ENCODE data around the gene ASAP3.

The ASAP3 gene

DNA sequence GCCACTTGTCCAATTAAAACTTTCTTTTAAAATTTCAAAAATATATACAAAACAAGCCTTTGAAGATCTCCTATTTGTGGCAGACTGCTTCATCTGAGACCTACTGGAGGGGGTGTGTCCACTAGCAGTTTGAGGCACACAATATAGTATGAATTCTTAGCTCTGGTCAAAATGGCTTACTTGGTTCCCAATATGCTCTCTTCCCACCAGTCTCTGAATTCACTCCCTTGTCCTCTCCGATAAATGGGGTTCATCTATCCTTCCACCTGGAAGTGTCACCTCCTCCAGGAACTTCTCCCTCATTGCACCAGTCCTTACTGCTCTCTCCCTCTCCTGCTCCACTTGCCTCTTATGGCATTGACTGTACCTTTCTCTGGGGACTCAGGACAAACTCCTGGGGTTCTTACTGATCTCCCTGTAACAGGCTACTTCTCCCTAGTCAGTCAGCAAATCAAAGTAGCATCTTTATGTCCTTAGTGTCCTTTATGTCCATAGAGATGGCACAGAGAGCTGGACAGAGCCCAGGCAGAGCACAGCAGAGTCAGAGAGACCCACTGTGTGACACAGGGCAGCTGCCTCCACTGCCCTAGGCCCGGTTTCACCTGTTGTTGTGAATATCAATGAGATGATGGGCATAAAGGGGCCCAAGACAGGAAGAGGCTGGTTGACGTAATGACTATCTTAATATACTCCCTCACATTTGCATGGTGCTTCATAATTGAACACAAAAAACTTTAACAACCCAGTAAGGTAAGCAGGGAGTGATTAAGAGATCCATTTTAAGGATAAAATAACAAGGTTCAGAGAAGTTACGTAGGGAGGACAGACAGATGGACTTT lies 3.6 kb downstream of the ASAP3 start:
- H3K36me3 ChIP-seq (ENCODE audit: control insufficient read depth, insufficient read depth, low read length) = no peaks in the 10 kb centered on the region
- no peak overlapping the region for H3K9ac ChIP-seq (ENCODE audit: low read length)
- no peaks in the 10 kb centered on the region for H3K27me3 ChIP-seq (ENCODE audit: control insufficient read depth, insufficient read depth, low read length)
- H3K4me1 ChIP-seq (ENCODE audit: control insufficient read depth, insufficient read depth, low read length) = peaks cover 3% of the 10 kb centered on the region
- no peak overlapping the region for H3K27ac ChIP-seq (ENCODE audit: low read depth, low read length)
- H3K4me3 ChIP-seq (ENCODE audit: low read length) = no peak overlapping the region

DNA sequence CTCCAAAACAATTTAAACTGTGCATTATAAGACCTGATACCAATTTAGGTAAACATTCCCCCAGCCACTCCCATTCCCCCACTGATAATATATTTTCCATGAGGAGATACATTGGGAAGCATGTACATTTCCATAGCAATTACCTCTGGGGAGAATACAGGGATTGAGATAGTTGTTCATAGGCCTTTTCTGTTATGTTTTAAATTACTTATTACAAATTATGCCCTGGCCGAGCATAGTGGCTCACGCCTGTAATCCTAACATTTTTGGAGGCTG lies 4.4 kb downstream of the ASAP3 start:
- H3K4me1 ChIP-seq (ENCODE audit: control insufficient read depth, insufficient read depth, low read length) = no peaks in the 10 kb centered on the region
- H3K9ac ChIP-seq (ENCODE audit: low read length) = no peak overlapping the region
- H3K27ac ChIP-seq (ENCODE audit: low read depth, low read length) = no peak overlapping the region

DNA sequence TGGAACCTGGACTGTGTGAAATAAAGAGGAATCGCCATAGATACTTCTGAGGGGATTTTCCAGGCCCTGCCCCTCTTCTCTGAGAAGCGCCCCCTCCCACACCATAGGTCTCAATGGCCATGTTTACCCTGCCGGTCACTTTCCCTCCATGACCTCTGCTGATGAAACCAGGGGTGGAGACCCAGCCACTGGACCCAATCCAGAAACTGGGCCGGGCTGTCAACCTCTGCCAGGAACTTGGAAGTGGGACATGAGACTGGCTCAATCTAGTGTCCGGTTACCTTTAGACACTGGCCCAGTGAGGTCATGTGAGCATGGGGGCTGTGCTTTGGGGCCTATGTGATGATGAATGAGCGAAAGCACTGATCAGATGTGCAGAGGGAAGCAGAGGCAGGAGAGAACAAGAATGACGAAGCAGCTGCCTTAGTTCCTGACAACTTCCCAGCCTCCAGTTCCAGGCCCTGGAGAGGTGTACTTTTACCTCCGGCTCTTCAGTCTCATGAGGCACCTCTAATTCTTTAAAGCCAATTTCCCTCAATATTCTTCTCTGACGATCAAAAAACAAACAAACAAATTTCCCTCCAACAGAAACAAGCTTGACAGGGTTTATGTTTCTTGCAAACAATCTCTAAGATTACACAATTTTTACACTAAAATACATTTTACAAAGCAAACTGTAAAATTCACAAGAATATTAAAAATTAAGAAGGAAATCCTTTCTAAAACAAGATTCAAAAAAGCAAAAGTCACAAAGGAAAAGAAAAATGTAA lies 4.9 kb downstream of the ASAP3 start:
- Histone ChIP-seq H3K4me3 (ENCODE audit: low read length) (no peak overlapping the region), H3K36me3 (ENCODE audit: control insufficient read depth, insufficient read depth, low read length) (no peaks in the 10 kb centered on the region), H3K9ac (ENCODE audit: low read length) (no peak overlapping the region), H3K27ac (ENCODE audit: low read depth, low read length) (no peak overlapping the region), H3K4me1 (ENCODE audit: control insufficient read depth, insufficient read depth, low read length) (no peaks in the 10 kb centered on the region), H3K27me3 (ENCODE audit: control insufficient read depth, insufficient read depth, low read length) (no peaks in the 10 kb centered on the region)

More for the DNA sequence above, 4.4 kb downstream of the ASAP3 start:
- no peaks in the 10 kb centered on the region for H3K27me3 ChIP-seq (ENCODE audit: control insufficient read depth, insufficient read depth, low read length)
- no peaks in the 10 kb centered on the region for H3K36me3 ChIP-seq (ENCODE audit: control insufficient read depth, insufficient read depth, low read length)
- no peak overlapping the region for H3K4me3 ChIP-seq (ENCODE audit: low read length)

DNA sequence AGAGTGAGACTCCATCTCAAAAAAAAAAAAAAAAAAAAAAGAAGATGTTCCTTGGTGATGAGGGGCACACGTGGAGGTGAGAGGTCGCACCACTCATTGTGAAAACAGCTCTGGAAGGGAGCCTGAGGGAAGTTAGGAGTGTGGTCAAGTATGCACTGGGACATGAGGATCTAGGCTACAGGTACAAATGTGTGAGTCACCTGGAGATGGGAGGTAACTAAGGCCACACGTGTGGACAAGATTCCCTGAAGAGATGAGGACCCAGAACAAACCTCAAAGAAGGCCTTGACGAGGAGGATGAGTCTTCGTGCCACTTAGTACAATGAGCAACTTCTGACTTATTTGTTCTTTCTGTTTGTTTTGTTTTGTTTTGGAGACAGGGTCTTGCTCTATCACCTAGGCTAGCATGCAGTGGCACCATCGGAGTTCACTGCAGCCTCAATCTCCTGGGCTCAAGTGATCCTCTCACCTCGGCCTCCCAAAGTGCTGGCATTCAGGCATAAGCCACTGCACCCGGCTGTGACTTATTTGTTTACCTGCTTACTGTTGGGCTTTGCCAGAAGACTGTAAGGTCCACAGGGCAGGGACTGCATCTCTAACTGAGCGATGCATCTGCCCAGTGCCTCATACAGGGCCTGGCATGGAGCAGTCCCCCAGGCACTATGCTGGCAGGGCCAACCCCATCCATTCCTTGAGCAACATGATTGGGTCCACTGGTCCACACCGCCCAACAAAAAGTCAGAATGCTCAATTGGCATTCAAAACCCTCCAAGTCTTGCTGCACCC lies 6.4 kb downstream of the ASAP3 start:
- Histone ChIP-seq H3K27ac (ENCODE audit: low read depth, low read length) (no peak overlapping the region), H3K27me3 (ENCODE audit: control insufficient read depth, insufficient read depth, low read length) (no peaks in the 10 kb centered on the region), H3K36me3 (ENCODE audit: control insufficient read depth, insufficient read depth, low read length) (no peaks in the 10 kb centered on the region), H3K4me3 (ENCODE audit: low read length) (no peak overlapping the region), H3K4me1 (ENCODE audit: control insufficient read depth, insufficient read depth, low read length) (no peaks in the 10 kb centered on the region), H3K9ac (ENCODE audit: low read length) (no peak overlapping the region)

GRCh38 chr1:23475641-23476040 lies 8.3 kb downstream of the ASAP3 start:
- H3K4me3 ChIP-seq (ENCODE audit: low read length) = no peak overlapping the region
- no peaks in the 10 kb centered on the region for H3K27me3 ChIP-seq (ENCODE audit: control insufficient read depth, insufficient read depth, low read length)
- H3K4me1 ChIP-seq (ENCODE audit: control insufficient read depth, insufficient read depth, low read length) = no peaks in the 10 kb centered on the region
- H3K27ac ChIP-seq (ENCODE audit: low read depth, low read length) = no peak overlapping the region
- H3K36me3 ChIP-seq (ENCODE audit: control insufficient read depth, insufficient read depth, low read length) = no peaks in the 10 kb centered on the region
- no peak overlapping the region for H3K9ac ChIP-seq (ENCODE audit: low read length)

DNA sequence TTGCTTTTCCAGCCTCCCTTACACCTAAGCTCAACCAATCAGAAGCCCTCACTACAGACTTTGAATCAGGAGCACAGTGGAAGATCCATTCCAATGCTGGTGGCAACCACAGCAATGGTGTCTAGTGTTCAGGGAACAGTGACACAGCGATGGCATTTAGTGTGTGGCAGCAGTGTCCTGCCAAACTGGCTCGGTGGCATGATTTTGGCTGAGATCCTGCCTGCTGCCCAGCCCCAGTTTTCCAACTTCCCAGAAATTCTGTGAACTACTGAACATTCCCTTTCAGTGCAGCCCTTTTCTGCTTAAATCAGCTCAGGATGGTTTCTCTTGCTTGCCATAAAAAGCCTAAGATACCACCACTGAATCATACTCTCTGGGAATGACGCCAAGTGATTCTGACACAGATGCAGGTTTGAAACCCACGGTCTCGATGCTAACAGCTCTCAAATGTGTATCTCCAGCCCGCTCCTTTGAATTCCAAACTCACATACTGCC lies 8.8 kb downstream of the ASAP3 start:
- Histone ChIP-seq H3K4me1 (ENCODE audit: control insufficient read depth, insufficient read depth, low read length) (no peaks in the 10 kb centered on the region), H3K27me3 (ENCODE audit: control insufficient read depth, insufficient read depth, low read length) (no peaks in the 10 kb centered on the region), H3K9ac (ENCODE audit: low read length) (no peak overlapping the region), H3K4me3 (ENCODE audit: low read length) (no peak overlapping the region), H3K36me3 (ENCODE audit: control insufficient read depth, insufficient read depth, low read length) (no peaks in the 10 kb centered on the region), H3K27ac (ENCODE audit: low read depth, low read length) (no peak overlapping the region)

DNA sequence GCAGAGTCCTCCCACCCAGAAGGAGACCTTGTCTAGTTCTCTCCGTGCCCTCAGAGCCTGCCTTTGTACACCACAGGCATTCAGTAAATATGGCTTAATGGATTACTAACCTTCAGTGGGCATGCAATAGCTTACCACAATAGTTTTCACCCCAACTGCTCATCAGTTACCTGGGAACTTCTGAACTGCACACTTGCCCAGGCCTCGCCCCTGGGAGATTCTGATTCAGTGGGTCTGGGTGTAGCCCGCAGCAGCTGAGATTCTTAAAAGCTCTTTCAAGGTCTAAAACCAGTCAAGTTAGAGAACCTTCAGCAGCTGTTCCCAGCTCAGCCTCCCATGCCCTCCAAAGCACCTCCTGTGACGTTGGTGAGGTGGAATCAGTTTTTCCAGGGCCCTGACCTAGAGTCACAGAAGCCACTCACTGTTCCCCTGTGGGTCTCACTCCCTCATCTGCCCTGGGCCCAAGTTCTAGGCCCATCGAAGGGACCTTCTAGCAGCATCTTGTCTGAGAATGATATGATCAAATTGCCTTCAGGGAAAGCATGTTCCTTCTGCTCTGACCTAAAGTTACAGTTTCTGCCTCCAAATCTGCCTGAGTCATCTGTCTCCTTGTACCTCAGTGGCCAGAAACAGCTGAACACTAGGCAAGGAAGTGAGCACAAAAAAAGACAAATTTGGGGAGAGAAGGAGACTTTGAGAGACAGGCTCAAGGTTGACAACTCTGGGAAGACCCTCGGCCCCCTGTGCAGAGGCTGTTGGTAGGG lies 10.8 kb downstream of the ASAP3 start:
- H3K27me3 ChIP-seq (ENCODE audit: control insufficient read depth, insufficient read depth, low read length) = no peaks in the 10 kb centered on the region
- no peak overlapping the region for H3K4me3 ChIP-seq (ENCODE audit: low read length)
- H3K36me3 ChIP-seq (ENCODE audit: control insufficient read depth, insufficient read depth, low read length) = no peaks in the 10 kb centered on the region
- H3K27ac ChIP-seq (ENCODE audit: low read depth, low read length) = no peak overlapping the region
- no peak overlapping the region for H3K9ac ChIP-seq (ENCODE audit: low read length)
- H3K4me1 ChIP-seq (ENCODE audit: control insufficient read depth, insufficient read depth, low read length) = no peaks in the 10 kb centered on the region

DNA sequence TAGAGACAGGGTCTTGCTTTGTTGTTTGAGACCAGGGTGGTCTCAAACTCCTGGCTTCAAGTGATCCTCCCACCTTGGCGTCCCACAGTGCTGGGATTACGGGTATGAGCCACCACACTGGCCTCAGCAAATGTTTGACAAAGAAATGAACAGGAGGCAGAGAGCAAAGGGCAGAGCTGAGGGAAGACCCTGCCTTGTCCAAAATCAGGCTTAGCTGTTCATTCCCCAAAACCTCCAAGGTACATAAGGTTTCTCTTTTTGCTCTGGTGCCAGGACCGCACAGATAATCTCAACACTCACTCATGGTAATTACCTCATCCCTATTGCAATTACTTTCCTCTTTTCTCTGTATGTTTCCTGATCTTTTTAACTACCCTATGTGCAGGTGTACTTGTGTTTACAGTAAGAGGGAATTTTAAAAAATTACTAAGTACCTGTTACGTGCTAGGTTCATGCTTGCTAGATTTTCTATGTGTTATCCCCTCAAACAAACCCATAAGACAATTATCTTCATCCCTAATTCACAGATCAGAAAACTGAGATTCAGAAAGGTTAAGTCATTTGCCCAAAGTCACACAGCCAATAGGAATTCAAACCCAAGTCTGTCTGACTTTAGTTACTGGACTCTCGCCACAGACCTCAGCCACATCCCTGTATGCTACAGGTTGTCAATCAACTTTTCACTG lies 11.5 kb downstream of the ASAP3 start:
- Histone ChIP-seq H3K36me3 (ENCODE audit: control insufficient read depth, insufficient read depth, low read length) (no peaks in the 10 kb centered on the region), H3K27me3 (ENCODE audit: control insufficient read depth, insufficient read depth, low read length) (no peaks in the 10 kb centered on the region), H3K4me1 (ENCODE audit: control insufficient read depth, insufficient read depth, low read length) (no peaks in the 10 kb centered on the region), H3K9ac (ENCODE audit: low read length) (no peak overlapping the region), H3K4me3 (ENCODE audit: low read length) (no peak overlapping the region), H3K27ac (ENCODE audit: low read depth, low read length) (no peak overlapping the region)

DNA sequence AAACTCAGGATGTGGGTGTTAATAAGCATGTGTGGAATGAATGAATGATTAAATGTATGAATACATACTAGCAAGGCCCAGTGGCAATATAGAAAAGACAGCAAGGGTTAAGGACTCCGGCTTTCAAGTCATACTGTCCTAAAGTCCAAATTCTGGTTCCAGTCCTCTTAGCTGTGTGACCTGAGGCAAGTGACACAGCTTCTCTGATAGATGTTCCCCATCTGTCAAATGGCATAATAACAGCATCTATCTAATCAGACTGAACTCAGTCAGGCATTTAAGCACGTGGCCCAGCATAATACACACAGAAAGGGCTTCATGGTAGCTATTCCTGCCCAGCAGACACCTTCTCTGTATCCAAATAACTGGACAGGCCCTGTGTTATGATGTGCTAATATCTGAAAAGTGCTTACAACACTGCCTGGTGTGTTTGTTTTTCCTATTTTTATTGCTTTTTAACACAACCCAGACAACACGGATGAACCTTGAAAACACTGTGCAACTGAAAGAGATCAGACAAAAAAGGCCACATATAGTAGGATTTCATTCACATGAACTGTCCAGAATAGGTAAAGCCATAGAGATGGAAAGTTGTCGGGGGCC lies 12.4 kb downstream of the ASAP3 start:
- Histone ChIP-seq H3K9ac (ENCODE audit: low read length) (no peak overlapping the region), H3K4me1 (ENCODE audit: control insufficient read depth, insufficient read depth, low read length) (no peaks in the 10 kb centered on the region), H3K27ac (ENCODE audit: low read depth, low read length) (no peak overlapping the region), H3K36me3 (ENCODE audit: control insufficient read depth, insufficient read depth, low read length) (no peaks in the 10 kb centered on the region), H3K4me3 (ENCODE audit: low read length) (no peak overlapping the region), H3K27me3 (ENCODE audit: control insufficient read depth, insufficient read depth, low read length) (no peaks in the 10 kb centered on the region)

DNA sequence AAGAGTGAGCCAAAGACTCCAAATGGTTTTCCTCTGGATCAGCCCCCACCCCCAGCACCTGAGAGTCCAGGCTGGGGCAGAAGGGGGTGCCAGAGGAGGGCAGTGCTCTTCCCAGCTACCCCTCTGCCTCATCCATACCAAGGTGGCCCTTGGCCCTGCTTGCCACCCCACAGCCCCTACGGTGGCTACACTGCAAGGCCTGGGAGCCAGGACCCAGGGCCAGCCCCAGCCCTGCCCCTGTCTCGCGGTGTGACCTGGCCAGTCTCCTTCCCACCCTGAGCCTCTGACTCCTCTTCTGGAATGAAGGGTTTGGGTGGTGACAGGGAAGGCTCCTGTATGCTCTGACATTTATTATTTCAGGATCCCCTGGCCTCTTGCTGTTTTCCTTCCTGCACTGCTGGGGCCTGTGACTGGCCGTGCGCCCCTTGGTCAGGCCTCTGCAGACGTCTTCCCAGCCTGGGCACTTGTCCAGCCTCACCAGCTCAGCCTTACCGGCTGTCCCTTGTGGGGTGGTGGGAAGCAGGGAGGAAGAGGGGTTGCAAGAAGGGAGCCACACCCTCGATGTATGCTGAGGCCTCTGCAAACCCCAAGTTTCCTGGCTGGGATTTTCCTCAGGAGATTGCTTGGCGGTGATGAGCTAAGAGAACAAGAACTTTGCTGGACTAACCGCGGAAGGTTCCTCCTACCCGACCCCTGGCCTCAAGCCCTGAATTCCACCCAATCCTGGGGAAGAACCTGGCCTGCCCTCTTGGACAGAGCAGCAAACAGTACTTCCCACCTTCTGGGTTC lies 13.5 kb downstream of the ASAP3 start:
- Histone ChIP-seq H3K36me3 (ENCODE audit: control insufficient read depth, insufficient read depth, low read length) (no peaks in the 10 kb centered on the region), H3K9ac (ENCODE audit: low read length) (no peak overlapping the region), H3K27me3 (ENCODE audit: control insufficient read depth, insufficient read depth, low read length) (no peaks in the 10 kb centered on the region), H3K4me3 (ENCODE audit: low read length) (no peak overlapping the region), H3K4me1 (ENCODE audit: control insufficient read depth, insufficient read depth, low read length) (no peaks in the 10 kb centered on the region), H3K27ac (ENCODE audit: low read depth, low read length) (no peak overlapping the region)
